ENCODE data around the gene KRIT1.
"Not testable (repeated sequence)": the region's sequence is repeated elsewhere in the genome, so short reads cannot be mapped to it uniquely, and the experiment has no call there.

Gene KRIT1

DNA sequence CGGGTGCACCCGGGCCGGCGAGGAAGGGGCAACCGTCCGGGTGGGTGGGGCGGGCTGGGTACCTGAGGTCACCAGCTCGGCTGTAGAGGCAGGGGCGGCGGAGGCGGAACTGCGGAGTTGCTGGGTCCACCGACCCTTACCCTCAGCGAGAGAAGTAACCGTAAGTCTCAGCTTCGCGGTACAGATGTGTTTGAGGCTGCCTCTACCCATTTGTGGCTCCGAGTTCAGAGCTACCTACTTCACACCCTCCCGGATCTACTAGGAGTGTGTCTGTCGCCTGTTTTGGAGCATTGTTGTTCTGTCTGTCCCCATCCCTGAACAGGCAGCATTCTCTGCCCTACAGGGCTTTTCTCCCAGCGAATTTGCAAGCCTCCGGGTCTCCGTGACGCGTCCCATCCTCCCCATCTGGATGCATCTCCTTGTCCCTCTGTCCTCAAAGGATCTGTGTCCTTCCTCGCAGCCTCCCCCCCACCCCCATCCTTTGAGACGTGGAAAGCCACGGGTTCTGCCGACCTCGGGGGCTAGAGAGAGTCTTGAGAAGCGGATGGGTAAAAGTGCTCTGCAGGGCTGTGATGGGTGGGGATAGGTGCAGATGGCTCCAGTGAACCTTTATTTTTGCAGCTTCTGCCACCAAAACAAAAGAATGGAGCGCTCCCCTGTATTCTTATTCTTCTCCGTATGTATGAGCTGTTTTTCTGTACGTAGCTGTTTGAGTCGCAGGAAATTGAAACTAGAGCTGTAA lies 817 bp upstream of the KRIT1 start:
- DNase-seq (ENCODE audit: low read depth), result peak; percentile 7

DNA sequence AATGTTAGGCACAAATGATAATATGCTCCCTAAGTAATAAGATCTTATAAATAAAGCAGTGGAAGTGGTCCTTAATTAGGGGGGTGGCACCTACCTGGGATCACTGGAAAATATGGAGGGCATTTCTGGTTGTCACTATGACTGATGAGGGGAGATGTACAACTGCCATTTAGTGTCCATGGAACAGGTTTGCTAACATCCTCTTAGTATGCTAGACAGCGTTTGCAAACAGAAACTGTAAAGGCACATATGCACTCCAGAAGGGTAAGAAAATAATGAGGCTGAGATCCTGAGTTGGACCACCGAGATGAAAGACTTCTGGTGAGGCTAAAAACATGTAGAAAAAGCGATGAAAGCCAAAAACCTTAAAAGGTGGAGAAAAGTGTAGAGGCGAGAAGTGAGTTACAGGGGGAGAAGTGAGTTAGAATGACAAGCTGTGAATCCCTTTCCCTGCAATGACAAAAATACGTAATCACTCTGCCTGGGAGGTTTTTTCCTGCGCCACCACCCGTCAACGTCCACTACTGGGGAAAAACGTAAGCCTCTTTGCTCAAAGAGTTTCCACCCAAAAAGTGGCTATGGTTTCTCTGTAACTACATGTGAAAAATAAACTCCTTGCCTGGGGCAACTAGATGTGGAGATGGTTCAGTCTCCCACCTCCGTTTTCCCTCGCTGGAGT lies 767 bp downstream of the KRIT1 start:
- no peak for DNase-seq (ENCODE audit: low read depth)

DNA sequence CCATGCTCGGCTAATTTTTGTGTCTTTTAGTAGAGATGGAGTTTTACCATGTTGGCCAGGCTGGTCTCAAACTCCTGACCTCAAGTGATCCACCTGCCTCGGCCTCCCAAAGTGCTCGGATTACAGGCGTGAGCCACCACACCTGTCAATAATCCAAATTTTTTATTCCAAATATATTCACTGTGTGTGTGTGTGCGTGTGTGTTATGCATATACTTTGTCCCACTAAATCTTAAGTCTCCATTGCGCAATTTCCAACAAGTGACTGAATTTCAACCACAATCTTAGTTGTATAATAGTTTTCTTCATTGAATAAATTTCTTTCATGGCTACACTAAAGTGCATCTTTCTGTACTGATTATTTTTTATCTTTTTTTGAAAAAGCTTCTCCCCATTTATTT lies 2.7 kb downstream of the KRIT1 start:
- DNase-seq (ENCODE audit: low read depth), result no peak

DNA sequence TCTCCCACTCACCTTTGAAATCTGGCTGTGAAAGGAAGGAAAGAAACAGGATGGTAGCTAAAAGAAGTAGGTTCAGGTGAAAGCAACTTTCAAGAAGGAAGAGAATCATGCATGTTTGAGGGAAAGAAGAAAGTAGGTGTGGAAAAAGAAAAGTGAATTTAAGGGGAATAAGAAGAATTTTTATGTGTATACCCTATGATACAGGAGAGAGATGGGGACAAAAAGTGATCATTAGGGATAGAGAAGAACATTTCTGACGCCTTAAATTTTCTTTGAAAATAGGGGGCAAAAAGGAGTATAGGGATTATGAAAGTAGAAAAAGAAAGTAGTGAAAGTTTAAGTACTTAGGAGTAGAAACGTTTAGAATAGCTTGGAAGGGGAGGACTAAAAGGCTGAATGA lies 15.2 kb downstream of the KRIT1 start:
- DNase-seq (ENCODE audit: low read depth), result no peak

DNA sequence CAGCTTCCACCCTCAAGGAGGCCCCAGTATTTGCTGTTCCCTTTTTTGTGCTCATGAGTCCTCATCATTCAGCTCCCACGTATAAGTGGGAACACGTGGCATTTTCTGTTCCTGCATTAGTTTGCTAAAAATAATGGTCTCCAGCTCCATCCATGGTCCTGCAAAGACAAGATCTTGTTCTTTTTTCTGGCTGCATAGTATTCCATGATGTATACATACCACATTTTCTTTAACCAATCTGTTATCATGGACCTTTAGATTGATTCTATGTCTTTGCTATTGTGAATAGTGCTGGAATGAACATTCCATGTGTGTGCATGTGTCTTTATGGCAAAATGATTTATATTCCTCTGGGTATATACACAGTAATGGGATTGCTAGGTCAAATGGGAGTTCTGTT lies 17.0 kb downstream of the KRIT1 start:
- DNase-seq (ENCODE audit: low read depth), result no peak

DNA sequence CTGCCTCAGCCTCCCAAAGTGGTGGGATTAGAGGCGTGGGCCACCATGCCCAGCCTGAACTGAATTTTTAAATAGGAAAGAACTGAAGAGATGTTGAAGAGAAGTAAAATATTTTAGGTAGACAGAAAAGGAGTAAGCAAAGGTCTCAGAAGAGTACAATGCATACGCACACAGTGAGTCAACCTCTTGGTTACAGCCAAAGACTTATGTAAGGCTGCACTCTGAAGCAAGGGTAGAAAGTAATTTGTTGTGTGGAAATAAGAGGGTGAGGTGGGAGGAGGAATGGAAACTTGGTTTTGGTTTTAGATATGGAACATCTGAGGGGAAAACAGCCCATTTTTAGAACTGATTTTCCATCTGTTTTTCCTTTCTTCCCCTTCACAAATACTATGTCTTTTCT lies 17.6 kb downstream of the KRIT1 start:
- DNase-seq (ENCODE audit: low read depth), result no peak

DNA sequence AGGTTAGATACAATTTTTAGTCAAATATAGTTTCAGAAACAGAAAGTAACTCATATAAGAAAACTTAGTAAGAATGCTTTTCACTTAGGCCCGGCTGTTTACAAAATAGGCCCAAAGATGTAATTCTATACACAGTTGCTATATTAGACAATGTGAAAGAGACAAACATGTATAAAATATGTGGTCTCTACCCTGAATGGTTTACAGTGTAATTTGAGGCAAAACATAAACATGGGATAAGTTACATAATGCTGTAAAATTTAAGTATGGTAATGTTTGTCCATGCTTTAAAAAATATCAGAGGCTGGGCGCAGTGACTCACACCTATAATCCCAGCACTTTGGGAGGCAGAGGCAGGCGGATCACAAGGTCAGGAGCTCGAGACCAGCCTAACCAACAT lies 18.7 kb downstream of the KRIT1 start:
- DNase-seq (ENCODE audit: low read depth), result no peak

DNA sequence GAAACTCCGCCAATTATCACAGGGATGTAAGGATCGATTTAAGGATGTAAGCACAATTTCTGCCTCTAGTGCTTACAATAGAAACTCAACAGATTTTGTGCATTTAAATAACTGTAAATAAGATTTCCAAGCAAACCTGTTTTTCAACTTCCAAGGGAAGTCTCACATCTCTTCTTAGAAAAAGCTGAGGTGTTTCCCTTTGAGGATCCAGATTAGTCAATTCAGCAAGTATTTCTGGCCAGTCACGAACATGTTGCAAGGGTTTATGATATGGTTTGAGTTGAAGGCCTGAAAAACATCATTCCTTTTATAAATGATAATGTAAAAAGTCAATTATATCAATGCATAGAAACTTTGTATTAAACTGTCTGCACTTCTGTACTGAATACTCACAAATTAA lies 23.9 kb downstream of the KRIT1 start:
- DNase-seq (ENCODE audit: low read depth), result no peak

DNA sequence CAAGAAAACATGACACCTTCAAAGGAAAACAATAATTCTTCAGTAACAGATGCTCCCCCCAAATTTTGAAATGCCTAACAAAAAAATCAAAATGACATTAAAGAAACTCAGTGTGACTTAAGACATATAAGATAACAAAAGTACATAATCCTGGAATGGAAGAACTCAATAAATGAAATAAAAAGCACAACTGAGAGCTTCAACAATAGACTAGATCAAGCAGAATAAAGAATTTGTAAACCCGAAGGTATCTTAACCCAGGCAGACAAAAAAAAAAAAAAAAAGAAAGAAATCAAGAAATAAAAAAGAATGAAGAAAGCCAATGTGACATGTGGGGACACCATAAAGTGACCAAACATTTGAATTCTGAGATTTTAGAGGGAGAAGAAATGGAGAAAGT lies 39.0 kb downstream of the KRIT1 start:
- DNase-seq (ENCODE audit: low read depth), result no peak

DNA sequence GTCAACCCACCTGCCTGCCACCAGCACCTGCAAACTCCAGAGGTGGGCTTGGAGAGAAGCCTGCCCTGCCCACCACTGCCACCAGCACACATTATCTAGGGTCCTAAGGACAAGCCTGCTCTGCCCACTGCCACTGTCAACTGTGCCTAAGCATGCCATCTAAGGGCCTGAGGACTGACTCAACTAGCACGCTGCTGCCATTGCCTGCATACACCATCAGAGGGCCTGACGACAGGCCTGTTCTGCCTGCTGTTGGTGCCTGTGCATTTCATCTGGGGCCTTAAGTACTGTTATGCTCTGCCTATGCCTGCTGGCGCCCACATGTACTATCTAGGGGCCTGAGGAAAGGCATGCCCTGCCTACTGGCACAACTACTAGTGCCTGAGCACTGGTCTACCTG lies 39.7 kb downstream of the KRIT1 start:
- no peak for DNase-seq (ENCODE audit: low read depth)

DNA sequence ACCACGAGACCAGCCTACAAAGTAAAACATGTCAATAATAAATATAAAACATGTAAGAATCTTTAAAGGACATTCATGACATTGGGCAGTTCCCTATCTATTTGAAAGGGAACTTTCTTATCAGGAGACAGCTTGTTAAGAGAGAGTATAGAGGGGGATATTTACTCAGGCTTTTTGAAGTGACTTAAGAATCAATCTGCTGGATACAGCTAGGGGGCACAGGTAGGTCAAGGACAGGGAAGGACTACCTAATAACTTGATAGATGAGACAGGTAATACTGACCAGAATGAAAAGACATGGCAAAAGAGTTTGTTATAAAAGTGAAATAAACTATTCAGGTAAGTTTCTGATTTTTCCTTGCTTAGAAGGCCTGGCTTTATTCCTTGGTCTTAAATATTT lies 44.9 kb downstream of the KRIT1 start:
- no peak for DNase-seq (ENCODE audit: low read depth)

DNA sequence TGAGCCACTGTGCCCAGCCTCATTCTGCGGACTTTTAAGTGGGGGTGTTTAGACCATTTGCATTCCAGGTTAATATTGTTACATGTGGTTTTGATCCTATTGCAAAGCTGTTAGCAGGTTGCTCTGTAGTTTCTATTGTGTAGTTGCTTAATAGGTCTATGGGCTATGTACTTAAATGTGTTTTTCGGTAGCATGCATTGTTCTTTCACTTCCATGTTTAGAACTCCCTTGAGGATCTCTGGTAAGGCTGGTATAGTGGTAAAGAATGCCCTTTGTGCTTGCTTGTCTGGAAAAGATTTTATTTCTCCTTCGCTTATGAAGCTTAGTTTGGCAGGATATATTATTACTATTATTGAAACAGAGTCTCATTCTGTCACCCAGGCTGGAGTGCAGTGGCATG lies 53.4 kb downstream of the KRIT1 start:
- no peak for DNase-seq (ENCODE audit: low read depth)

DNA sequence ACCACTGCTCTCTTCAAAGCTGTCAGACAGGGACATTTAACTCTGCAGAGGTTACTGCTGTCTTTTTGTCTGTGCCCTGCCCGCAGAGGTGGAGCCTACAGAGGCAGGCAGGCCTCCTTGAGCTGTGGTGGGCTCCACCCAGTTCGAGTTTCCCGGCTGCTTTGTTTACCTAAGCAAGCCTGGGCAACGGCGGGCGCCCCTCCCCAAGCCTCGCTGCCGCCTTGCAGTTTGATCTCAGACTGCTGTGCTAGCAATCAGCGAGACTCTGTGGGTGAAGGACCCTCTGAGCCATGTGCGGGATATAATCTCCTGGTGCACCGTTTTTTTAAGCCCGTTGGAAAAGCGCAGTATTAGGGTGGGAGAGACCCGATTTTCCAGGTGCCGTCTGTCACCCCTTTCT lies 56.5 kb downstream of the KRIT1 start:
- DNase-seq (ENCODE audit: low read depth), result not testable (repeated sequence)

DNA sequence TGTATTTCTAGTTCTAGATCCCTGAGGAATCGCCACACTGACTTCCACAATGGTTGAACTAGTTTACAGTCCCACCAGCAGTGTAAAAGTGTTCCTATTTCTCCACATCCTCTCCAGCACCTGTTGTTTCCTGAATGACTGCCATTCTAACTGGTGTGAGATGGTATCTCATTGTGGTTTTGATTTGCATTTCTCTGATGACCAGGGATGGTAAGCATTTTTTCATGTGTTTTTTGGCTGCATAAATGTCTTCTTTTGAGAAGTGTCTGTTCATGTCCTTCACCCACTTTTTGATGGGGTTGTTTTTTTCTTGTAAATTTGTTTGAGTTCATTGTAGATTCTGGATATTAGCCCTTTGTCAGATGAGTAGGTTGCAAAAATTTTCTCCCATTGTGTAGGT lies 61.4 kb downstream of the KRIT1 start:
- not testable (repeated sequence) for DNase-seq (ENCODE audit: low read depth)

DNA sequence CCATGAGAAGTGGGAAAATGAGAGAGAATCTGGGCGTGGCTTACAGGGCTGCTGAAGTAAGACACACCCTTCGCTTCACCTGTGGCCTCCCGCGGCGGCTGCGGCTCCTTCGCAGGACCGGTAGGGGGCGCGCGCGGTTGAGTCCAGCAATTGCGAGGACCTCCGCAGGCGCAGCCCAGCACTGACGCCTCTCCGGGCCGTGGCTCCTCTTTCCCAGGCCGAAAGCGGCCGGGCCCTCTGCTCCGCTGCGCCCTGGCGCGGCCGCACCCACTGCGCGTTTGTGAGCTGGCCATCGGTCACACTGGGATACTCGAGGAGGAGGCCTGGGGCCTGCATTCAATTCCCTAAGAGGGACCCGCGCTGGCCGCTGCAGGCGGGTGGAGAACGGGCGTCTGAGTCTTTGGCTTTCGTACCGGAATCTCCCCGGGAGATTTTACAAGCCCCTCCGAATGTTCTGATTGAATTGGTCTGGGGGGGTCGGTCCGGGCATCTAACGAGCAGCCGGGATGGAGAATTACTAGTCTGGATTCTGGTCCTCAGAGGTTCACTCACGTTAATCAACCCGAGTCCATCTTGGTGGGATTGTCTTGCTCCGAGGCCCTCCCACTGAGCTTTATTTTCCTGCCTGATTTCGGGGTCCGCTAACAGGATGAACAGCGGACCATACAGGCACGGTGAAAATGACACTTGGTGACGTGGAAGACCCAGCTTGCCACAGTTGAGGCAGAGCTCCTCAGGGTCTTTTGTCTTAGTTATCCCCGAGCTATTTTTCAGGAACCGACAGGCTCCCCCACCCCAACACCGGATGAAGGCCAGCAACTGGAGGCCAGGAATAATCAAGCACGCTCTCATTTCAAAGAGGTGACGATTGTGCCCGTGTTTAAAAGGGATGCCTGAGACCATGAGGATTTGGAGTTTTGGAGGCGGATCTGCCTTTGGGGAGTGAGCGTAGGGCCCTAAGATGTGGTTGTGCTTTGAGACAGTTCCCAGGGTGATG lies 66.5 kb downstream of the KRIT1 start, which contains the start of gene LRRD1:
Gene LRRD1, minus strand, starts transcription at position 215 of the 997 bp plus-strand sequence. CDS start 13,940 bp downstream, outside the sequence.
- DNase-seq (ENCODE audit: low read depth), result peak; percentile 79

DNA sequence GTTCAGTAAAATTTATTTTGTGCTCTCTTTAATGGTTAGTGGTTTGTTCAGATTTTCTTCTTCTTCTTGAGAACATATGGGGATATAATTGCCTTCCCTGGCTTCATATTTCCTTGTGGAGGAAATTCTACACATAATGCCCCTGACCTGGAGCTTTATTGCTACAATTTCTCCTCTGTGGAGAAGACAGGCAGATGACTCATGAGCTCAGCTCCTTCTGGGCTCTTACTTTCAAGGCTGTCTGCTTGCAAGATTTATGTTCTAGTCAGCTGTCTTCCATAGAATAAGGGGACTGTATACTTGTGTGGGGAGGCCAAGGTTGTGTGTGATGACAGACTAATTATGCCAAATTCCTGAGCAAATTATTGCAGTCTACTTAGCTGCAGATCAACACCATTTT lies 68.4 kb downstream of the KRIT1 start:
- DNase-seq (ENCODE audit: low read depth), result no peak

DNA sequence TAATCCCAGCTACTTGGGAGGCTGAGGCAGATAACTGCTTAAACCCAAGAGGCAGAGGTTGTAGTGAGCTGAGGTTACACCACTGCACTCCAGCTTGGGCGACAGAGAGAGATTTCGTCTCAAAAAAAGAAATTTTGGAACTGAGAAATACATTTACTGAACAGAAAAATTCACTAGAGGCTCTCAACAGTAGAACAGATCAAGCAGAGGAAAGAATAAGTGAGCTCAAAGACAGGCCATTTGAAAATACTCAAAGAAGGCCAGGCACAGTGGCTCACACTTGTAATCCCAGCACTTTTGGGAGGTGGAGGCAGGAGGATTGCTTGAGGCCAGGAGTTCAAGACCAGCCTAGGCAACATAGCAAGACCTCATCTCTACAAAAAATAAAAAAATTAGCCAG lies 76.2 kb downstream of the KRIT1 start:
- DNase-seq (ENCODE audit: low read depth), result not testable (repeated sequence)

DNA sequence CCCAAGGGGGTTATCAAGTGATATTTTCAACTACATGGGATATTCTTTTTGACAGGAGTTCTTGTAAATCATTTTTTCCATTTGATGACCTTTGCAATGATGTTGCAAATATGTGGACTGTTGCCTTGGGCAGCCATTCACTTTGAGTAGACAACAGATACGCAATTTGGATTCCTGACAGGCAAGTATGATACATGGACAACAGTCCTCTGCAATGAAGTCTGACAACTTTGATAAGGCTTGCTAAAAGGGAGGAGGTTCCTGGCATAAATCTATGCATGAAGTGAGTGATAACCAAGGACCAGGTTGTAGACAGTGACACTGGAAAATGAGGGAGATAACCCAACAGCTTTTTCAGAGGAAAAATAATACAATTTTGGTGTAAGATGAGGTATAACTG lies 84.4 kb downstream of the KRIT1 start:
- no peak for DNase-seq (ENCODE audit: low read depth)

DNA sequence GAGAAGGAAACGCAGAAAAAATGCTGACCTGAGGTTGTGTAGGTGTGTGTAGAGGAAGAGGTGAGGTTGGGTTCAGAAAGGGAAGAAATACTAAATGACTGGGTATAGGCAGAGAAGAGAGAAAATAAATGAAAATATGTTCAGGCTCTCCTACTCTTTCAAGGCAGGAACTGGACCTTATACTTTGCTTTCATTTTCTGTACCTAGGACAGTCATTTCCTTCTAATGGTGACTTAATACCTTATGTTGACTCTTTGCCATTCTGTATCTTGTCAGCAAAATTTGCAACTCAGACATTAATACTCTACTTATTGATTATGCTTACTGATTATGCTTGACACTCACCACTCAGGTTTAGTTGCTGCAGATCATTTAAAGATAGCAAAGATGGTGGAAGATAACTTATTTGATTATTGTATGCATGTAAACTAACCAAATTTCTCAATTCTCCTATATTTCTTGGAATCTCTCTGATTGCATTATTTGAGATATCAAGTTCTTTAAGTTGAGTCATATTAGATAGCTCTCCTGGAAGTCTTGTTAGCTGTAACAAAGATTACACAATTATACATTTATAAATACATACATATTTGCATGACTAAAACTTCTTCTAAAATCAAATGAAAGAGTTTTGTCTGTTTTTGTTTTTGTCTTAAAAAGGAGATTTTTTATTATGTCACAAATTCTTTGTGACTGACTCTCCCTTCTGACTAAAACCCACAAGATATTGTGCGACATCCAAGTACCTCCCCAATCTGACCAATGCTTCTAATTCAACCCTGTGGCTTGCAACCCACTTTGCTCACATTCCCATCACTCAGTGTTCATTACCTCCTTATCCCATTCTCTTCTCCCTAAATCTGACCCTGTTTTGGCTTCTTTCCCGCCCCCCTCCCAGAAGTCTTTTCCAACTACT lies 86.8 kb downstream of the KRIT1 start:
- DNase-seq (ENCODE audit: low read depth), result no peak

DNA sequence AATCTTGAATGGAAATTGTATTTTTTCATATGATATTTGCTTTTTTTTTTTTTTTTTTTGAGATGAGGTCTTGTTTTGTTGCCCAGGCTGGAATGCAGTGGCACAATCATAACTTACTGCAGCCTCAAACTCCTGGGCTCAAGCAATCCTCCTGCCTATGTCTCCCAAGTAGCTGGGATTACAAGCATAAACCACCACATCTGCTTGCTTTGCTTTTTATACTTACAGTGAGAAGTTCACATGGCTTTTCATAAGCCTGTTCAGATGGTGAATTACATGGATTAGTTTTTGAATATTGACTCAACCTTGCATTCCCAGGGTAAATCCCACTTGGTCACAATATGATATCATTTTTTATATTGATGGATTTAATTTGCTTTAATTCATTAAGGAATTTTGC lies 88.7 kb downstream of the KRIT1 start:
- no peak for DNase-seq (ENCODE audit: low read depth)

DNA sequence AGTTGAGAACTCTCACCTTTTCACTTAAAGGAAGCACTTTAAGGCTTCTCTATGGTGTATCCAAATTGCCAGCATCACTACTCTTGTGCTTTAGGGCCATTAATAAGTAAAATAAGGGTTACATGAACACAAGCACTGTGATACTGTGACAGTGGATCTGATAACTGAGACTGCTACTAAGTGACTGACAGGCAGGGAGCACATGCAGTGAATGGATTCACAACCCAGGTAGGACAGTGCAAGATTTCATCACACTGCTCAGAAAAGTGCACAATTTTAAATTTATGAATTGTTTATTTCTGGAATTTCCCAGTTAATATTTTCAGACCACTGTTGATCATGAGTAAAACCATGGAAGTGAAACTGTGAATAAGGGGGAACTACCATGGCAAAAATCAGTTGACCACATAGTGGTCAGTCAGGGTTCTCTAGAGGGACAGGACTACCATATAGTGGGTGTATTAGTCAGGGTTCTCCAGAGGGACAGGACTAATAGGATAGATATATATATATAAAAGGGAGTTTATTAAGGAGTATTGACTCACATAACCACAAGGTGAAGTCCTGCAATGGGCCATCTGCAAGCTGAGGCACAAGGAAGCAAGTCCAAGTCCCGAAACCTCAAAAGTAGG lies 90.5 kb downstream of the KRIT1 start:
- no peak for DNase-seq (ENCODE audit: low read depth)

All from activated gamma-delta T cell treated with anti-CD3 and anti-CD28 coated beads, Interleukin-2, amount 50 U/mL, for 16 hours (primary cell).